ENCODE measurements around the gene PTPRS.
"Not testable (repeated sequence)": the region's sequence is repeated elsewhere in the genome, so short reads cannot be mapped to it uniquely, and the experiment has no call there.

Gene PTPRS

GRCh38 chr19:5340637-5341447, at the start of gene PTPRS:
Gene PTPRS, minus strand, starts transcription at chr19:5340812. Its CDS starts 54,672 bp downstream, at chr19:5286140.
- CTCF ChIA-PET, result interaction anchor here (1.0 kb wide), 1 partner anchor 13 kb away, joined by 3 read pairs; no protein-coding TSS in a partner anchor
- peak; percentile 98 for DNase-seq (ENCODE audit: extremely low spot score)
- TF ChIP-seq FOXM1 (IDR thresholded peaks at IDR 0.05; ENCODE audit: borderline replicate concordance) (peak; percentile 82; the same call in 1 of the 2 replicates), ARNT (IDR thresholded peaks at IDR 0.05) (0 out of 2 replicates have a peak, but pooled peaks have one; percentile 50), FOXA1 (IDR thresholded peaks at IDR 0.05) (no peak), LEF1 (IDR thresholded peaks at IDR 0.05; ENCODE audit: borderline replicate concordance) (no peak), L3MBTL2 (conservative IDR thresholded peaks at IDR 0.05) (peak; percentile 99), PKNOX1 (IDR thresholded peaks at IDR 0.05) (no peak), FOXK2 (IDR thresholded peaks at IDR 0.05) (no peak), SUZ12 (IDR thresholded peaks at IDR 0.05) (no peak), CTBP1 (IDR thresholded peaks at IDR 0.05; ENCODE audit: borderline replicate concordance) (no peak), BHLHE40 (IDR thresholded peaks at IDR 0.05; ENCODE audit: borderline replicate concordance) (no peak)
- POLR2A ChIA-PET, result interaction anchor here (0.6 to 2.0 kb wide), 3 partner anchors 10 to 48 kb away, joined by 3 to 9 read pairs (median 3); no protein-coding TSS in a partner anchor

DNA sequence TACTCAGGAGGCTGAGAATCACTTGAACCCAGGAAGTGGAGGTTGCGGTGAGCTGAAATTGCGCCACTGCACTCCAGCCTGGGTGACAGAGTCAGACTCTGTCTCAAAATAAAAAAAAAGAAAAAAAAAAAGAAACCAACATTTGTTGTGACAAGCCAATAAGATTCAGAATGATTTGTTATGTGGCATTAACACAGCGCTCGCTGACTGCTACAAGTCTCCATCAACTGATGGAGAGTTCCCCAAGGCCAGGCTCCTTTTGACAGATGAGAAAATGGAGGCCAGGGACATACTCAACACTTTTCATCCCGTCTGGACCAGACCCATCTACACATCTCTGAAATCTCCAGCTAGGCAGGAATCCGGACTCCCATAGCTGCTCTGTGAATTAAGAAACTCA, 48.7 kb upstream of the PTPRS start:
- CTCF ChIA-PET, result no interaction called here
- POLR2A ChIA-PET, result no interaction called here
- TF ChIP-seq BHLHE40 (IDR thresholded peaks at IDR 0.05; ENCODE audit: borderline replicate concordance) (no peak), FOXM1 (IDR thresholded peaks at IDR 0.05; ENCODE audit: borderline replicate concordance) (no peak), SP1 (IDR thresholded peaks at IDR 0.05) (no peak), FOXK2 (IDR thresholded peaks at IDR 0.05) (no peak), ELF4 (IDR thresholded peaks at IDR 0.05) (no peak), HDGF (IDR thresholded peaks at IDR 0.05; ENCODE audit: borderline replicate concordance) (no peak), L3MBTL2 (conservative IDR thresholded peaks at IDR 0.05) (no peak), CTBP1 (IDR thresholded peaks at IDR 0.05; ENCODE audit: borderline replicate concordance) (no peak), ZNF384 (IDR thresholded peaks at IDR 0.05) (no peak)
- no peak for DNase-seq (ENCODE audit: extremely low spot score)

DNA sequence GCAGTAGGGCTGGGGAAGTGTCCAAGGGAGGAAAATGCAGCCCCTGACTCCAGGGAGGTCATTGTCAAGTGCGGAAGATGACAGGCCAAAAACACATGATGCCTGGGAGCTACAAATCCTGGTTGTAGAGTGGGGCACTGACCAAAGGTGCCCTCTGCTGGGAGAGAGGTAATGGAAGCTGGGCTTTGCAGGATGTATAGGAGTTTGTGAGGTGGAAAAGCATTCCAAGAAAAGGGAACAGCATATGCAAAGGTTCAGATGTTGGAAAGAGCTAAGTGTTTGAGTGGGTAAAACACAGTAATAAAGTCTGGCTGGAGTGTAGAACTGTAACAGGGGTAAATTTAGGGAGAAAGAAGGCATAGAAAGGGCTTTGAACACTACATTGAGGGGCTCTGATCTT, 46.9 kb upstream of the PTPRS start:
- TF ChIP-seq HDGF (IDR thresholded peaks at IDR 0.05; ENCODE audit: borderline replicate concordance) (no peak), NFRKB (IDR thresholded peaks at IDR 0.05) (no peak)
- no peak for DNase-seq (ENCODE audit: extremely low spot score)
- ChIA-PET CTCF (no interaction called here), POLR2A (no interaction called here)

- POLR2A ChIA-PET, result no interaction called here
- no peak for DNase-seq (ENCODE audit: extremely low spot score)
- CTCF ChIA-PET, result no interaction called here
- TF ChIP-seq FOXM1 (IDR thresholded peaks at IDR 0.05; ENCODE audit: borderline replicate concordance) (no peak), SUZ12 (IDR thresholded peaks at IDR 0.05) (no peak), CTBP1 (IDR thresholded peaks at IDR 0.05; ENCODE audit: borderline replicate concordance) (no peak), BHLHE40 (IDR thresholded peaks at IDR 0.05; ENCODE audit: borderline replicate concordance) (no peak), LEF1 (IDR thresholded peaks at IDR 0.05; ENCODE audit: borderline replicate concordance) (no peak), ZNF384 (IDR thresholded peaks at IDR 0.05) (no peak)
Observed at GRCh38 chr19:5386841-5387240, 46.2 kb upstream of the PTPRS start.

- CTCF ChIA-PET; DNase-seq (ENCODE audit: extremely low spot score); POLR2A ChIA-PET: not testable (repeated sequence)
Observed at GRCh38 chr19:5381197-5381596, 40.6 kb upstream of the PTPRS start.

- no peak for TF ChIP-seq CTBP1 (IDR thresholded peaks at IDR 0.05; ENCODE audit: borderline replicate concordance)
- TF ChIP-seq L3MBTL2 (conservative IDR thresholded peaks at IDR 0.05), result no peak
- TF ChIP-seq LEF1 (IDR thresholded peaks at IDR 0.05; ENCODE audit: borderline replicate concordance), result no peak
- TF ChIP-seq ELF4 (IDR thresholded peaks at IDR 0.05), result no peak
- TF ChIP-seq ZNF384 (IDR thresholded peaks at IDR 0.05), result no peak
- no peak for TF ChIP-seq FOXK2 (IDR thresholded peaks at IDR 0.05)
- TF ChIP-seq ARNT (IDR thresholded peaks at IDR 0.05), result no peak
- ChIA-PET POLR2A (no interaction called here), CTCF (no interaction called here)
- no peak for DNase-seq (ENCODE audit: extremely low spot score)
Observed at GRCh38 chr19:5380215-5380919, 39.8 kb upstream of the PTPRS start.

DNA sequence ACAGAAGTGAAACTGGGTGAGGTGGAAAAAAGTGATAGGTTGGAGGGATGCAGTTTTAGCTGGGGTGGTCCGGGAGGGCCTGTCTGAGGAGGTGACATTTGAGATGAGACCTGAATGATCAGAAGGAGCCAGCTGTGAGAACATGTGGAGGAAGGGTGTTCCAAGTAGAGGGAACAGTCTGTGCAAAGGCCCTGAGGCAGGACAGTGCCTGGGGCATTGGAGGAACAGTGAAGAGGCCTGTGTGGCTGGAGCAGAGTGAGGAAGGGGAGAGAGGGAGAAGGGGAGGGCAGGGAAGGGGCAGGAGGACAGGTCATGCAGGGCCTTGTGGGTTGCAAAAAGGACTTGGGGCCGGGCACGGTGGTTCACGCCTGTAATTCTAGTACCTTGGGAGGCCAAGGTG, 36.3 kb upstream of the PTPRS start:
- TF ChIP-seq FOXK2 (IDR thresholded peaks at IDR 0.05), result no peak
- no peak for TF ChIP-seq ELF4 (IDR thresholded peaks at IDR 0.05)
- no peak for TF ChIP-seq CTBP1 (IDR thresholded peaks at IDR 0.05; ENCODE audit: borderline replicate concordance)
- TF ChIP-seq BHLHE40 (IDR thresholded peaks at IDR 0.05; ENCODE audit: borderline replicate concordance), result no peak
- TF ChIP-seq FOXA1 (IDR thresholded peaks at IDR 0.05), result no peak
- no peak for TF ChIP-seq PKNOX1 (IDR thresholded peaks at IDR 0.05)
- TF ChIP-seq SUZ12 (IDR thresholded peaks at IDR 0.05), result no peak
- TF ChIP-seq SP1 (IDR thresholded peaks at IDR 0.05), result no peak
- no peak for TF ChIP-seq L3MBTL2 (conservative IDR thresholded peaks at IDR 0.05)
- TF ChIP-seq TARDBP (IDR thresholded peaks at IDR 0.05), result no peak
- CTCF ChIA-PET, result no interaction called here
- POLR2A ChIA-PET, result no interaction called here
- no peak for DNase-seq (ENCODE audit: extremely low spot score)

All from HEK293T (cell line).